MCF 10A (cell line): ENCODE results near the gene NPIPB6. TPM values are rescaled to one million over a fixed set of nuclear protein-coding genes. Genes with fewer than 3 reads are reported as not detected.

ENCODE experiments used
- BruUV-seq: library from RNA; stranded (reverse); fragments of 400-500 nt; replicated peaks from 2 replicates; lab custom pipeline; 2021; lab: Mats Ljungman, UMichigan
- CTCF ChIA-PET: fragments of 300-600 bp; sonication (Branson Sonifier 250); formaldehyde crosslinking; extraction: SDS; loops from one replicate; lab custom pipeline; 2021; ENCODE audit warnings: antibody characterized with exemption, inconsistent platforms; lab: Yijun Ruan, JAX
- POLR2A ChIA-PET: fragments of 300-600, 350-650 bp; sonication (Branson Sonifier 250); formaldehyde crosslinking; extraction: SDS; loops from one replicate; lab custom pipeline; 2020; ENCODE audit warnings: antibody characterized with exemption, inconsistent platforms; lab: Yijun Ruan, JAX
- DNase-seq: peaks from one replicate; pipeline ENCODE4 v3.0.0-alpha.2; 2018; ENCODE audit not compliant: unreplicated experiment
- H3K27ac Mint-ChIP-seq: one replicate; pipeline ENCODE4 v1.8.0; 2022; ENCODE audit warnings: mild to moderate bottlenecking, low read depth, mixed read lengths; ENCODE audit not compliant: unreplicated experiment
- H3K27me3 Mint-ChIP-seq: one replicate; pipeline ENCODE4 v1.8.0; 2022; ENCODE audit warnings: mixed read lengths; ENCODE audit not compliant: insufficient read depth, unreplicated experiment
- H3K36me3 Mint-ChIP-seq: one replicate; pipeline ENCODE4 v1.8.0; 2022; ENCODE audit warnings: mild to moderate bottlenecking, moderate library complexity, mixed read lengths; ENCODE audit not compliant: insufficient read depth, unreplicated experiment
- H3K4me1 Mint-ChIP-seq: one replicate; pipeline ENCODE4 v1.8.0; 2022; ENCODE audit warnings: mixed read lengths; ENCODE audit not compliant: insufficient read depth, unreplicated experiment
- H3K4me3 Mint-ChIP-seq: one replicate; pipeline ENCODE4 v1.8.0; 2022; ENCODE audit warnings: mild to moderate bottlenecking, moderate library complexity, mixed read lengths; ENCODE audit not compliant: unreplicated experiment
- H3K9me3 Mint-ChIP-seq: one replicate; pipeline ENCODE4 v1.8.0; 2022; ENCODE audit warnings: mixed read lengths; ENCODE audit not compliant: unreplicated experiment
- intact Hi-C: fragments of 100-400 bp; cut with micrococcal nuclease; formaldehyde crosslinking; loops from 2 replicates; pipeline ENCODE4 v1.14.1; 2022
- total RNA-seq: library from RNA; stranded (reverse); gene quantifications from 2 replicates; pipeline ENCODE4 v1.2.3, GENCODE V29; 2022
- TF ChIP-seq, protein P1 (sequence below): fragments of 200-600 bp; IDR thresholded peaks from one replicate; pipeline ENCODE4 v1.8.0; 2022; ENCODE audit warnings: antibody characterized with exemption, mild to moderate bottlenecking; ENCODE audit not compliant: unreplicated experiment

The NPIPB6 gene
- total RNA-seq, 1 experiment from 2014 or later = 1.6 TPM

- POLR2A ChIA-PET = interaction anchor here (0.6 kb wide), 1 partner anchor 568 kb away, joined by 3 read pairs; no protein-coding TSS in a partner anchor
- H3K4me3 Mint-ChIP-seq = no peak overlapping the region
- TF ChIP-seq, protein P1, sequence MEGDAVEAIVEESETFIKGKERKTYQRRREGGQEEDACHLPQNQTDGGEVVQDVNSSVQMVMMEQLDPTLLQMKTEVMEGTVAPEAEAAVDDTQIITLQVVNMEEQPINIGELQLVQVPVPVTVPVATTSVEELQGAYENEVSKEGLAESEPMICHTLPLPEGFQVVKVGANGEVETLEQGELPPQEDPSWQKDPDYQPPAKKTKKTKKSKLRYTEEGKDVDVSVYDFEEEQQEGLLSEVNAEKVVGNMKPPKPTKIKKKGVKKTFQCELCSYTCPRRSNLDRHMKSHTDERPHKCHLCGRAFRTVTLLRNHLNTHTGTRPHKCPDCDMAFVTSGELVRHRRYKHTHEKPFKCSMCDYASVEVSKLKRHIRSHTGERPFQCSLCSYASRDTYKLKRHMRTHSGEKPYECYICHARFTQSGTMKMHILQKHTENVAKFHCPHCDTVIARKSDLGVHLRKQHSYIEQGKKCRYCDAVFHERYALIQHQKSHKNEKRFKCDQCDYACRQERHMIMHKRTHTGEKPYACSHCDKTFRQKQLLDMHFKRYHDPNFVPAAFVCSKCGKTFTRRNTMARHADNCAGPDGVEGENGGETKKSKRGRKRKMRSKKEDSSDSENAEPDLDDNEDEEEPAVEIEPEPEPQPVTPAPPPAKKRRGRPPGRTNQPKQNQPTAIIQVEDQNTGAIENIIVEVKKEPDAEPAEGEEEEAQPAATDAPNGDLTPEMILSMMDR = no peak
- no peak for DNase-seq
- no peaks in the 10 kb centered on the region for H3K9me3 Mint-ChIP-seq
- peaks cover 7% of the 10 kb centered on the region for H3K4me1 Mint-ChIP-seq
- CTCF ChIA-PET = interaction anchor here (0.6 to 1.3 kb wide), 4 partner anchors 16 to 26 kb away, joined by 3 to 4 read pairs (median 4); no protein-coding TSS in a partner anchor
- no peaks in the 10 kb centered on the region for H3K36me3 Mint-ChIP-seq
- peaks cover 11% of the 10 kb centered on the region for H3K27me3 Mint-ChIP-seq
- H3K27ac Mint-ChIP-seq = no peak overlapping the region
- BruUV-seq = no TSS peak
- intact Hi-C loops = no loop called here
Measured at GRCh38 chr16:28295276-28295675, 68.0 kb downstream of the NPIPB6 start.

- no peak overlapping the region for H3K27ac Mint-ChIP-seq
- H3K4me3 Mint-ChIP-seq = no peak overlapping the region
- peaks cover 11% of the 10 kb centered on the region for H3K27me3 Mint-ChIP-seq
- no peaks in the 10 kb centered on the region for H3K9me3 Mint-ChIP-seq
- no peaks in the 10 kb centered on the region for H3K36me3 Mint-ChIP-seq
- no peak for DNase-seq
- TF ChIP-seq, protein P1 = no peak
- CTCF ChIA-PET = interaction anchor here (0.8 to 2.1 kb wide), 3 partner anchors 13 to 27 kb away, joined by 4 to 12 read pairs (median 4); no protein-coding TSS in a partner anchor
- H3K4me1 Mint-ChIP-seq = peaks cover 8% of the 10 kb centered on the region
- POLR2A ChIA-PET = interaction anchor here (1.0 kb wide), 1 partner anchor 104 kb away, joined by 3 read pairs; no protein-coding TSS in a partner anchor
- intact Hi-C loops = no loop called here
- BruUV-seq = no TSS peak
Measured at GRCh38 chr16:28294201-28294600, 69.1 kb downstream of the NPIPB6 start.

GRCh38 chr16:28293601-28293960, 69.7 kb downstream of the NPIPB6 start:
- Mint-ChIP-seq H3K9me3 (no peaks in the 10 kb centered on the region), H3K27ac (no peak overlapping the region), H3K4me3 (no peak overlapping the region), H3K27me3 (peaks cover 11% of the 10 kb centered on the region), H3K4me1 (peaks cover 8% of the 10 kb centered on the region), H3K36me3 (no peaks in the 10 kb centered on the region)
- ChIA-PET POLR2A (no interaction called here), CTCF (interaction anchor here (0.5 to 2.3 kb wide), 4 partner anchors 12 to 28 kb away, joined by 4 to 12 read pairs (median 7); no protein-coding TSS in a partner anchor)
- intact Hi-C loops = no loop called here
- no TSS peak for BruUV-seq
- no peak for DNase-seq
- TF ChIP-seq, protein P1 = no peak

- CTCF ChIA-PET = interaction anchor here (0.5 to 2.3 kb wide), 9 partner anchors 11 to 732 kb away, joined by 3 to 12 read pairs (median 4); no protein-coding TSS in a partner anchor
- TF ChIP-seq, protein P1 = no peak
- Mint-ChIP-seq H3K27me3 (peaks cover 11% of the 10 kb centered on the region), H3K4me1 (peaks cover 8% of the 10 kb centered on the region), H3K36me3 (no peaks in the 10 kb centered on the region), H3K4me3 (peak overlapping the region; percentile 52), H3K27ac (no peak overlapping the region), H3K9me3 (no peaks in the 10 kb centered on the region)
- DNase-seq = no peak
- intact Hi-C loops = no loop called here
- POLR2A ChIA-PET = no interaction called here
- no TSS peak for BruUV-seq
Measured at GRCh38 chr16:28292731-28293600, 70.3 kb downstream of the NPIPB6 start.
